HFFc6 (cell line): ENCODE data around the gene PCYT1A. TPM values are rescaled to one million over a fixed set of nuclear protein-coding genes. Genes with fewer than 3 reads are reported as not detected.
"Not testable (repeated sequence)": the region's sequence is repeated elsewhere in the genome, so short reads cannot be mapped to it uniquely, and the experiment has no call there.

Source experiments
- DNase-seq: peaks from one replicate; pipeline ENCODE4 v3.0.0-alpha.2; 2018
- H3K27ac Mint-ChIP-seq: 2 replicates; pipeline ENCODE4 v1.8.0; 2020; ENCODE audit warnings: mild to moderate bottlenecking, mixed read lengths
- H3K27me3 Mint-ChIP-seq: 2 replicates; pipeline ENCODE4 v1.8.0; 2021; ENCODE audit warnings: mild to moderate bottlenecking, moderate library complexity, mixed read lengths; ENCODE audit not compliant: insufficient read depth
- H3K36me3 Mint-ChIP-seq: 2 replicates; pipeline ENCODE4 v1.8.0; 2021; ENCODE audit warnings: low read depth, mixed read lengths
- H3K4me1 Mint-ChIP-seq: 2 replicates; pipeline ENCODE4 v1.8.0; 2020; ENCODE audit warnings: low read depth, mixed read lengths
- H3K4me3 Mint-ChIP-seq: 2 replicates; pipeline ENCODE4 v1.8.0; 2020; ENCODE audit warnings: mild to moderate bottlenecking, moderate library complexity, mixed read lengths
- H3K9me3 Mint-ChIP-seq: 2 replicates; pipeline ENCODE4 v1.8.0; 2020; ENCODE audit warnings: mild to moderate bottlenecking, mixed read lengths
- CTCF ChIP-seq: fragments of 200-600 bp; sonication (generic); IDR thresholded peaks from 2 replicates; pipeline ENCODE4 v1.5.0; 2021; ENCODE audit warnings: antibody characterized with exemption, mild to moderate bottlenecking
- total RNA-seq, 6 experiments: library from RNA; stranded (reverse); fragmentation: NEBNext Ultra II Directional; extraction: Animal tissue kit (Norgen Biotek cat#: 25700); gene quantifications; 2 replicates in 1 of 6; 3 replicates in 5 of 6; pipeline ENCODE4 v1.2.3, GENCODE V29; 2021

Gene PCYT1A
- total RNA-seq, 6 experiments from 2014 or later = 77.2 to 83.0 (median 81.2) TPM

GRCh38 chr3:196186651-196187573, 100.6 kb downstream of the PCYT1A start:
- H3K9me3 Mint-ChIP-seq = no peaks in the 10 kb centered on the region
- no peaks in the 10 kb centered on the region for H3K4me1 Mint-ChIP-seq
- no peak for TF ChIP-seq CTCF
- H3K27ac Mint-ChIP-seq = no peak overlapping the region
- peak overlapping the region; percentile 44; the same call in 1 of the 2 replicates for H3K4me3 Mint-ChIP-seq
- no peaks in the 10 kb centered on the region for H3K36me3 Mint-ChIP-seq
- H3K27me3 Mint-ChIP-seq = peaks cover 24% of the 10 kb centered on the region
- DNase-seq = no peak

GRCh38 chr3:196184881-196185280, 102.6 kb downstream of the PCYT1A start:
- Mint-ChIP-seq H3K27me3 (peaks cover 19% of the 10 kb centered on the region), H3K27ac (no peak overlapping the region), H3K4me3 (no peak overlapping the region), H3K4me1 (0 out of 2 replicates have a peak, but pooled peaks cover under 1% of the 10 kb centered on the region), H3K36me3 (no peaks in the 10 kb centered on the region), H3K9me3 (no peaks in the 10 kb centered on the region)
- no peak for DNase-seq
- no peak for TF ChIP-seq CTCF

GRCh38 chr3:196184169-196184432, 103.4 kb downstream of the PCYT1A start:
- H3K4me3 Mint-ChIP-seq, H3K27ac Mint-ChIP-seq, DNase-seq, H3K36me3 Mint-ChIP-seq, H3K4me1 Mint-ChIP-seq, H3K9me3 Mint-ChIP-seq: not testable (repeated sequence)
- H3K27me3 Mint-ChIP-seq = peaks cover 19% of the 10 kb centered on the region

GRCh38 chr3:196181127-196181546, 106.4 kb downstream of the PCYT1A start:
- Mint-ChIP-seq H3K4me3 (no peak overlapping the region), H3K4me1 (peaks cover 9% of the 10 kb centered on the region), H3K27me3 (peaks cover 20% of the 10 kb centered on the region), H3K9me3 (no peaks in the 10 kb centered on the region), H3K27ac (no peak overlapping the region), H3K36me3 (no peaks in the 10 kb centered on the region)
- TF ChIP-seq CTCF = no peak
- no peak for DNase-seq

GRCh38 chr3:196180346-196180745, 107.2 kb downstream of the PCYT1A start:
- H3K36me3 Mint-ChIP-seq = no peaks in the 10 kb centered on the region
- H3K27ac Mint-ChIP-seq = no peak overlapping the region
- H3K4me3 Mint-ChIP-seq = no peak overlapping the region
- peaks cover 9% of the 10 kb centered on the region for H3K4me1 Mint-ChIP-seq
- H3K27me3 Mint-ChIP-seq = peaks cover 20% of the 10 kb centered on the region
- no peak for DNase-seq
- H3K9me3 Mint-ChIP-seq = no peaks in the 10 kb centered on the region
- no peak for TF ChIP-seq CTCF

Other genes starting within 250 kb of the PCYT1A start
- 100 to 1,000 TPM; 119 to 144 (median 132) TPM for gene TFRC, start 205.6 kb downstream of the PCYT1A start, total RNA-seq
- not detected for gene ZDHHC19, start 76.3 kb downstream of the PCYT1A start, total RNA-seq
- not detected for gene SLC51A, start 71.2 kb downstream of the PCYT1A start, total RNA-seq
- 10 to 100 TPM; 10.3 to 15.0 (median 13.3) TPM for gene DYNLT2B, start 30.5 kb upstream of the PCYT1A start, total RNA-seq
- gene TM4SF19, start 50.7 kb upstream of the PCYT1A start, total RNA-seq = under 1 TPM in 4 of 6 experiments, not detected in 2; 0.14 to 0.89 (median 0.64) TPM
- 10 to 100 TPM; 57.8 to 67.0 (median 62.2) TPM for gene UBXN7, start 144.7 kb upstream of the PCYT1A start, total RNA-seq
- gene RNF168, start 216.0 kb upstream of the PCYT1A start, total RNA-seq = 10 to 100 TPM; 11.6 to 16.5 (median 15.5) TPM
- gene SMCO1, start 227.6 kb upstream of the PCYT1A start, total RNA-seq = not detected